ENCODE data around the gene LIMS2.

Gene LIMS2

GRCh38 chr2:127607399-127607908, 67.9 kb downstream of the LIMS2 start:
- peak overlapping the region; percentile 39 for H2AK5ac ChIP-seq (ENCODE audit: low read depth, low read length)
- H4K8ac ChIP-seq (ENCODE audit: low read depth, low read length), result no peak overlapping the region
- no peak overlapping the region for H2BK120ac ChIP-seq (ENCODE audit: low read depth, low read length)
- no peak overlapping the region for H2BK5ac ChIP-seq (ENCODE audit: low read length)
- no peak for DNase-seq (ENCODE audit: low spot score)
- no peak overlapping the region for H2BK15ac ChIP-seq (ENCODE audit: low read length)
- H3K9me3 ChIP-seq (replicated peaks in 1 of 2; ENCODE audit: control insufficient read depth in 2 of 2, insufficient read depth in 1 of 2, low read depth in 1 of 2, low read length in 2 of 2), result peaks cover 0 to under 1% of the 10 kb centered on the region in 2 donors
- WGBS, 2 donors (ENCODE audit: extremely low coverage in 2 of 2, insufficient read length in 2 of 2, insufficient replicate concordance in 1 of 2), result no CpG with 5 or more reads among the region's 9 CpGs
- H2BK12ac ChIP-seq (ENCODE audit: low read length), result no peak overlapping the region
- no peak overlapping the region for H3K18ac ChIP-seq (ENCODE audit: low read length)
- H3K36me3 ChIP-seq (replicated peaks in 1 of 2; ENCODE audit: control insufficient read depth in 2 of 2, insufficient read depth in 2 of 2, low read length in 2 of 2), result no peaks in the 10 kb centered on the region
- no peaks in the 10 kb centered on the region for H3K4me1 ChIP-seq (ENCODE audit: control insufficient read depth in 2 of 2, insufficient read depth in 1 of 2, low read depth in 1 of 2, low read length in 2 of 2)
- peaks cover 0 to 7% (median 0%) of the 10 kb centered on the region in 3 experiments for H3K27me3 ChIP-seq (ENCODE audit: control insufficient read depth in 3 of 3, insufficient read depth in 3 of 3, low read depth in 1 of 3, low read length in 3 of 3)
- no peak overlapping the region for H2AFZ ChIP-seq (ENCODE audit: low read length)
- no peak overlapping the region for H3K4me3 ChIP-seq (ENCODE audit: low read length in 2 of 2)
- no peak overlapping the region for H3K4ac ChIP-seq (ENCODE audit: low read length)
- H3K27ac ChIP-seq (replicated peaks; ENCODE audit: low read length), result no peak overlapping the region
- no peak overlapping the region for H4K91ac ChIP-seq (ENCODE audit: low read depth, low read length, poor library complexity)
- H3K23ac ChIP-seq (ENCODE audit: low read depth, low read length, poor library complexity), result no peak overlapping the region
- no peak overlapping the region for H3K14ac ChIP-seq (ENCODE audit: low read length)
- H3K9ac ChIP-seq (ENCODE audit: low read depth, low read length, poor library complexity), result no peak overlapping the region
- no peak overlapping the region for H3K4me2 ChIP-seq (ENCODE audit: insufficient read depth, low read length, poor library complexity, severe bottlenecking)
- H3K79me1 ChIP-seq (ENCODE audit: low read depth, low read length), result no peaks in the 10 kb centered on the region

GRCh38 chr2:127606625-127607398, 68.5 kb downstream of the LIMS2 start:
- no peak overlapping the region for H3K4me2 ChIP-seq (ENCODE audit: insufficient read depth, low read length, poor library complexity, severe bottlenecking)
- H3K4ac ChIP-seq (ENCODE audit: low read length), result no peak overlapping the region
- no peak overlapping the region for H4K8ac ChIP-seq (ENCODE audit: low read depth, low read length)
- H2AK5ac ChIP-seq (ENCODE audit: low read depth, low read length), result peak overlapping the region; percentile 39
- no peaks in the 10 kb centered on the region for H3K79me1 ChIP-seq (ENCODE audit: low read depth, low read length)
- H2BK5ac ChIP-seq (ENCODE audit: low read length), result no peak overlapping the region
- H3K4me1 ChIP-seq (ENCODE audit: control insufficient read depth in 2 of 2, insufficient read depth in 1 of 2, low read depth in 1 of 2, low read length in 2 of 2), result no peaks in the 10 kb centered on the region
- no peaks in the 10 kb centered on the region for H3K36me3 ChIP-seq (replicated peaks in 1 of 2; ENCODE audit: control insufficient read depth in 2 of 2, insufficient read depth in 2 of 2, low read length in 2 of 2)
- no peak overlapping the region for H2BK120ac ChIP-seq (ENCODE audit: low read depth, low read length)
- H3K18ac ChIP-seq (ENCODE audit: low read length), result no peak overlapping the region
- no peak overlapping the region for H3K23ac ChIP-seq (ENCODE audit: low read depth, low read length, poor library complexity)
- no peak overlapping the region for H4K91ac ChIP-seq (ENCODE audit: low read depth, low read length, poor library complexity)
- H2BK12ac ChIP-seq (ENCODE audit: low read length), result no peak overlapping the region
- H3K9ac ChIP-seq (ENCODE audit: low read depth, low read length, poor library complexity), result no peak overlapping the region
- H2AFZ ChIP-seq (ENCODE audit: low read length), result no peak overlapping the region
- no CpG with 5 or more reads among the region's 17 CpGs for WGBS, 2 donors (ENCODE audit: extremely low coverage in 2 of 2, insufficient read length in 2 of 2, insufficient replicate concordance in 1 of 2)
- peaks cover 0 to 7% (median 0%) of the 10 kb centered on the region in 3 experiments for H3K27me3 ChIP-seq (ENCODE audit: control insufficient read depth in 3 of 3, insufficient read depth in 3 of 3, low read depth in 1 of 3, low read length in 3 of 3)
- H3K9me3 ChIP-seq (replicated peaks in 1 of 2; ENCODE audit: control insufficient read depth in 2 of 2, insufficient read depth in 1 of 2, low read depth in 1 of 2, low read length in 2 of 2), result peaks cover 0 to 4% of the 10 kb centered on the region in 2 donors
- H2BK15ac ChIP-seq (ENCODE audit: low read length), result no peak overlapping the region
- H3K4me3 ChIP-seq (ENCODE audit: low read length in 2 of 2), result no peak overlapping the region
- H3K14ac ChIP-seq (ENCODE audit: low read length), result no peak overlapping the region
- no peak for DNase-seq (ENCODE audit: low spot score)
- no peak overlapping the region for H3K27ac ChIP-seq (replicated peaks; ENCODE audit: low read length)

- Histone ChIP-seq H2BK120ac (ENCODE audit: low read depth, low read length) (no peak overlapping the region), H3K14ac (ENCODE audit: low read length) (no peak overlapping the region), H2BK5ac (ENCODE audit: low read length) (no peak overlapping the region), H3K23ac (ENCODE audit: low read depth, low read length, poor library complexity) (no peak overlapping the region), H2BK12ac (ENCODE audit: low read length) (no peak overlapping the region), H3K27ac (replicated peaks; ENCODE audit: low read length) (no peak overlapping the region), H3K9ac (ENCODE audit: low read depth, low read length, poor library complexity) (no peak overlapping the region), H3K9me3 (replicated peaks in 1 of 2; ENCODE audit: control insufficient read depth in 2 of 2, insufficient read depth in 1 of 2, low read depth in 1 of 2, low read length in 2 of 2) (peaks cover 0 to 4% of the 10 kb centered on the region in 2 donors), H3K18ac (ENCODE audit: low read length) (no peak overlapping the region), H4K91ac (ENCODE audit: low read depth, low read length, poor library complexity) (no peak overlapping the region), H3K4me1 (ENCODE audit: control insufficient read depth in 2 of 2, insufficient read depth in 1 of 2, low read depth in 1 of 2, low read length in 2 of 2) (no peaks in the 10 kb centered on the region), H3K36me3 (replicated peaks in 1 of 2; ENCODE audit: control insufficient read depth in 2 of 2, insufficient read depth in 2 of 2, low read length in 2 of 2) (no peaks in the 10 kb centered on the region), H3K4ac (ENCODE audit: low read length) (no peak overlapping the region), H4K8ac (ENCODE audit: low read depth, low read length) (no peak overlapping the region), H2BK15ac (ENCODE audit: low read length) (no peak overlapping the region), H3K27me3 (ENCODE audit: control insufficient read depth in 3 of 3, insufficient read depth in 3 of 3, low read depth in 1 of 3, low read length in 3 of 3) (peaks cover 0 to 7% (median 0%) of the 10 kb centered on the region in 3 experiments), H2AK5ac (ENCODE audit: low read depth, low read length) (no peak overlapping the region), H2AFZ (ENCODE audit: low read length) (no peak overlapping the region), H3K79me1 (ENCODE audit: low read depth, low read length) (no peaks in the 10 kb centered on the region), H3K4me3 (ENCODE audit: low read length in 2 of 2) (no peak overlapping the region), H3K4me2 (ENCODE audit: insufficient read depth, low read length, poor library complexity, severe bottlenecking) (no peak overlapping the region)
- no CpG with 5 or more reads among the region's 7 CpGs for WGBS, 2 donors (ENCODE audit: extremely low coverage in 2 of 2, insufficient read length in 2 of 2, insufficient replicate concordance in 1 of 2)
- no peak for DNase-seq (ENCODE audit: low spot score)
These were observed 69.6 kb downstream of the LIMS2 start for GRCh38 chr2:127605691-127606263.

GRCh38 chr2:127604986-127605385, 70.3 kb downstream of the LIMS2 start:
- H2BK120ac ChIP-seq (ENCODE audit: low read depth, low read length), result no peak overlapping the region
- no peak overlapping the region for H2BK5ac ChIP-seq (ENCODE audit: low read length)
- no peaks in the 10 kb centered on the region for H3K79me1 ChIP-seq (ENCODE audit: low read depth, low read length)
- H3K18ac ChIP-seq (ENCODE audit: low read length), result no peak overlapping the region
- no peak overlapping the region for H3K27ac ChIP-seq (replicated peaks; ENCODE audit: low read length)
- H3K4ac ChIP-seq (ENCODE audit: low read length), result no peak overlapping the region
- DNase-seq (ENCODE audit: low spot score), result no peak
- peaks cover 0 to 4% of the 10 kb centered on the region in 2 donors for H3K9me3 ChIP-seq (replicated peaks in 1 of 2; ENCODE audit: control insufficient read depth in 2 of 2, insufficient read depth in 1 of 2, low read depth in 1 of 2, low read length in 2 of 2)
- H3K14ac ChIP-seq (ENCODE audit: low read length), result no peak overlapping the region
- H3K4me1 ChIP-seq (ENCODE audit: control insufficient read depth in 2 of 2, insufficient read depth in 1 of 2, low read depth in 1 of 2, low read length in 2 of 2), result no peaks in the 10 kb centered on the region
- no peak overlapping the region for H3K23ac ChIP-seq (ENCODE audit: low read depth, low read length, poor library complexity)
- H3K27me3 ChIP-seq (ENCODE audit: control insufficient read depth in 3 of 3, insufficient read depth in 3 of 3, low read depth in 1 of 3, low read length in 3 of 3), result peaks cover 0 to 7% (median 0%) of the 10 kb centered on the region in 3 experiments
- no CpG with 5 or more reads among the region's 8 CpGs for WGBS, 2 donors (ENCODE audit: extremely low coverage in 2 of 2, insufficient read length in 2 of 2, insufficient replicate concordance in 1 of 2)
- no peak overlapping the region for H2BK15ac ChIP-seq (ENCODE audit: low read length)
- no peak overlapping the region for H3K9ac ChIP-seq (ENCODE audit: low read depth, low read length, poor library complexity)
- no peak overlapping the region for H4K8ac ChIP-seq (ENCODE audit: low read depth, low read length)
- H2AK5ac ChIP-seq (ENCODE audit: low read depth, low read length), result no peak overlapping the region
- no peak overlapping the region for H4K91ac ChIP-seq (ENCODE audit: low read depth, low read length, poor library complexity)
- no peaks in the 10 kb centered on the region for H3K36me3 ChIP-seq (replicated peaks in 1 of 2; ENCODE audit: control insufficient read depth in 2 of 2, insufficient read depth in 2 of 2, low read length in 2 of 2)
- H2BK12ac ChIP-seq (ENCODE audit: low read length), result no peak overlapping the region
- no peak overlapping the region for H3K4me3 ChIP-seq (ENCODE audit: low read length in 2 of 2)
- H2AFZ ChIP-seq (ENCODE audit: low read length), result no peak overlapping the region
- H3K4me2 ChIP-seq (ENCODE audit: insufficient read depth, low read length, poor library complexity, severe bottlenecking), result no peak overlapping the region

Data from neuronal stem cell (in vitro differentiated cells).